CD8-positive, alpha-beta memory T cell (primary cell): ENCODE data around the gene RNU7-1. TPM values are rescaled to one million over a fixed set of nuclear protein-coding genes. Genes with fewer than 3 reads are reported as not detected.

ENCODE experiments used
- CTCF ChIA-PET: fragments of 350-600 bp; sonication (Branson Sonifier 250); formaldehyde crosslinking; loops from one replicate; lab custom pipeline; 2021; ENCODE audit warnings: antibody characterized with exemption; lab: Charles Lee
- POLR2A ChIA-PET: fragments of 350-600 bp; sonication (Branson Sonifier 250); formaldehyde crosslinking; loops from one replicate; lab custom pipeline; 2021; ENCODE audit warnings: antibody characterized with exemption; lab: Charles Lee
- DNase-seq, 5 donors: peaks; one replicate each; pipeline versions ENCODE4 v3.0.0 to v3.0.0-alpha.2; 2020 to 2022; ENCODE audit warnings: mixed read lengths in 1 of 5
- H3K27ac ChIP-seq: one replicate; pipeline ENCODE4 v1.7.0; 2013; ENCODE audit warnings: low read depth, mild to moderate bottlenecking, low read length, moderate library complexity
- H3K27me3 ChIP-seq: 2 replicates; pipeline ENCODE4 v1.7.0; 2013; ENCODE audit warnings: low read length, mild to moderate bottlenecking; ENCODE audit not compliant: insufficient read depth, poor library complexity, severe bottlenecking
- H3K36me3 ChIP-seq: 2 replicates; pipeline ENCODE4 v1.7.0; 2013; ENCODE audit warnings: mild to moderate bottlenecking, low read length, moderate library complexity; ENCODE audit not compliant: insufficient read depth
- H3K4me1 ChIP-seq: 2 replicates; pipeline ENCODE4 v1.7.0; 2013; ENCODE audit warnings: mild to moderate bottlenecking, low read length, moderate library complexity; ENCODE audit not compliant: insufficient read depth
- H3K4me3 ChIP-seq: 2 replicates; pipeline ENCODE4 v1.7.0; 2013; ENCODE audit warnings: mild to moderate bottlenecking, low read length
- H3K9me3 ChIP-seq: 2 replicates; pipeline ENCODE4 v1.7.0; 2013; ENCODE audit warnings: mild to moderate bottlenecking, low read length
- H3K27ac Mint-ChIP-seq, 8 donors: one replicate each; pipeline ENCODE4 v1.8.0; 2020 to 2021; ENCODE audit warnings: mixed read lengths in 8 of 8, mild to moderate bottlenecking in 6 of 8, inconsistent platforms in 3 of 8, moderate library complexity in 3 of 8
- H3K27me3 Mint-ChIP-seq, 2 donors: one replicate each; pipeline ENCODE4 v1.8.0; 2020 to 2021; ENCODE audit warnings: mixed read lengths in 2 of 2, mild to moderate bottlenecking in 1 of 2, moderate library complexity in 1 of 2
- H3K36me3 Mint-ChIP-seq, 3 donors: one replicate each; pipeline ENCODE4 v1.8.0; 2020 to 2021; ENCODE audit warnings: mixed read lengths in 3 of 3, inconsistent platforms in 1 of 3, mild to moderate bottlenecking in 1 of 3
- H3K4me1 Mint-ChIP-seq, 3 donors: one replicate each; pipeline ENCODE4 v1.8.0; 2020 to 2021; ENCODE audit warnings: mixed read lengths in 3 of 3, inconsistent platforms in 1 of 3, mild to moderate bottlenecking in 1 of 3
- H3K4me3 Mint-ChIP-seq, 7 donors: one replicate each; pipeline ENCODE4 v1.8.0; 2020 to 2021; ENCODE audit warnings: mixed read lengths in 7 of 7, mild to moderate bottlenecking in 6 of 7, moderate library complexity in 4 of 7, inconsistent platforms in 2 of 7
- H3K9me3 Mint-ChIP-seq, 5 donors: one replicate each; pipeline ENCODE4 v1.8.0; 2020 to 2022; ENCODE audit warnings: mixed read lengths in 5 of 5, mild to moderate bottlenecking in 3 of 5, moderate library complexity in 2 of 5, inconsistent platforms in 1 of 5
- polyA plus RNA-seq: library from polyadenylated mRNA; unstranded; fragments of 300-500 nt; fragmentation: Illumina TruSeq; gene quantifications from one replicate; pipeline ENCODE4 v1.2.3, GENCODE V29; 2021
- total RNA-seq, 2 experiments: library from RNA; stranded (reverse); gene quantifications; one replicate each; pipeline ENCODE4 v1.2.3, GENCODE V29; 2021

The RNU7-1 gene
- total and polyA plus RNA-seq, 3 experiments from 2014 or later = not detected

DNA sequence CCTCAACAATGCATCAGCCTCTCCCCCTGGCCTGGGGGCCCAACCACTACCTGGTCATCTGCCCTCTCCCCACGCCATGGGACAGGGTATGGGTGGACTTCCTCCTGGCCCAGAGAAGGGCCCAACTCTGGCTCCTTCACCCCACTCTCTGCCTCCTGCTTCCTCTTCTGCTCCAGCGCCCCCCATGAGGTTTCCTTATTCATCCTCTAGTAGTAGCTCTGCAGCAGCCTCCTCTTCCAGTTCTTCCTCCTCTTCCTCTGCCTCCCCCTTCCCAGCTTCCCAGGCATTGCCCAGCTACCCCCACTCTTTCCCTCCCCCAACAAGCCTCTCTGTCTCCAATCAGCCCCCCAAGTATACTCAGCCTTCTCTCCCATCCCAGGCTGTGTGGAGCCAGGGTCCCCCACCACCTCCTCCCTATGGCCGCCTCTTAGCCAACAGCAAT is 7.4 kb upstream of the RNU7-1 start:
- peaks cover 40% of the 10 kb centered on the region for H3K4me1 ChIP-seq
- H3K4me3 Mint-ChIP-seq = peak overlapping the region; percentile 82 to 91 (median 85)
- H3K9me3 Mint-ChIP-seq = no peaks in the 10 kb centered on the region
- H3K27me3 Mint-ChIP-seq = peaks cover 0 to 1% of the 10 kb centered on the region in 2 donors
- no peaks in the 10 kb centered on the region for H3K9me3 ChIP-seq
- DNase-seq = no peak
- no peak overlapping the region for H3K27ac ChIP-seq
- H3K27ac Mint-ChIP-seq = peak overlapping the region; percentile 88 to 98 (median 94)
- peaks cover 24 to 53% (median 43%) of the 10 kb centered on the region in 3 donors for H3K4me1 Mint-ChIP-seq
- no peak overlapping the region for H3K4me3 ChIP-seq
- peaks cover 0 to 42% (median 5%) of the 10 kb centered on the region in 3 donors for H3K36me3 Mint-ChIP-seq
- no peaks in the 10 kb centered on the region for H3K27me3 ChIP-seq
- CTCF ChIA-PET = interaction anchor here (0.7 to 22.6 kb wide), 8 partner anchors 9 to 169 kb away, joined by 3 to 815 read pairs (median 4); partner anchors contain the start of genes ATN1 and SPSB2
- H3K36me3 ChIP-seq = no peaks in the 10 kb centered on the region
- POLR2A ChIA-PET = interaction anchor here (0.7 to 2.2 kb wide), 4 partner anchors 9 to 69 kb away, joined by 3 to 14 read pairs (median 4); partner anchors contain the start of genes ENO2 and PTPN6

DNA sequence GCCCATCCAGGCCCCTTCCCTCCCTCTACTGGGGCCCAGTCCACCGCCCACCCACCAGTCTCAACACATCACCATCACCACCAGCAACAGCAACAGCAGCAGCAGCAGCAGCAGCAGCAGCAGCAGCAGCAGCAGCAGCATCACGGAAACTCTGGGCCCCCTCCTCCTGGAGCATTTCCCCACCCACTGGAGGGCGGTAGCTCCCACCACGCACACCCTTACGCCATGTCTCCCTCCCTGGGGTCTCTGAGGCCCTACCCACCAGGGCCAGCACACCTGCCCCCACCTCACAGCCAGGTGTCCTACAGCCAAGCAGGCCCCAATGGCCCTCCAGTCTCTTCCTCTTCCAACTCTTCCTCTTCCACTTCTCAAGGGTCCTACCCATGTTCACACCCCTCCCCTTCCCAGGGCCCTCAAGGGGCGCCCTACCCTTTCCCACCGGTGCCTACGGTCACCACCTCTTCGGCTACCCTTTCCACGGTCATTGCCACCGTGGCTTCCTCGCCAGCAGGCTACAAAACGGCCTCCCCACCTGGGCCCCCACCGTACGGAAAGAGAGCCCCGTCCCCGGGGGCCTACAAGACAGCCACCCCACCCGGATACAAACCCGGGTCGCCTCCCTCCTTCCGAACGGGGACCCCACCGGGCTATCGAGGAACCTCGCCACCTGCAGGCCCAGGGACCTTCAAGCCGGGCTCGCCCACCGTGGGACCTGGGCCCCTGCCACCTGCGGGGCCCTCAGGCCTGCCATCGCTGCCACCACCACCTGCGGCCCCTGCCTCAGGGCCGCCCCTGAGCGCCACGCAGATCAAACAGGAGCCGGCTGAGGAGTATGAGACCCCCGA is 6.8 kb upstream of the RNU7-1 start:
- H3K4me1 Mint-ChIP-seq = peaks cover 25 to 53% (median 43%) of the 10 kb centered on the region in 3 donors
- H3K27ac ChIP-seq = peak overlapping the region; percentile 87

GRCh38 chr12:6937481-6938352 is 5.9 kb upstream of the RNU7-1 start:
- ChIA-PET POLR2A (interaction anchor here (0.5 to 2.2 kb wide), 24 partner anchors 9 to 1102 kb away, joined by 3 to 22 read pairs (median 4); partner anchors contain the start of genes ENO2, PTPN6, SPSB2 and TPI1), CTCF (interaction anchor here (0.6 to 22.6 kb wide), 25 partner anchors 9 to 184 kb away, joined by 3 to 815 read pairs (median 6); partner anchors contain the start of genes ATN1, C1RL, CDCA3 and ENO2)
- H3K36me3 ChIP-seq = no peaks in the 10 kb centered on the region
- peaks cover 0 to 45% (median 4%) of the 10 kb centered on the region in 3 donors for H3K36me3 Mint-ChIP-seq
- H3K27me3 Mint-ChIP-seq = peaks cover 0 to 1% of the 10 kb centered on the region in 2 donors
- peak overlapping the region; percentile 92 to 98 (median 94) for H3K27ac Mint-ChIP-seq
- peak overlapping the region; percentile 87 for H3K27ac ChIP-seq
- peak overlapping the region; percentile 82 to 91 (median 85) for H3K4me3 Mint-ChIP-seq
- peak overlapping the region; percentile 86 for H3K4me3 ChIP-seq
- peak; percentile 90 to 96 (median 93) for DNase-seq
- H3K27me3 ChIP-seq = no peaks in the 10 kb centered on the region
- H3K4me1 ChIP-seq = peaks cover 34% of the 10 kb centered on the region
- H3K9me3 ChIP-seq = no peaks in the 10 kb centered on the region
- peaks cover 27 to 48% (median 34%) of the 10 kb centered on the region in 3 donors for H3K4me1 Mint-ChIP-seq
- no peaks in the 10 kb centered on the region for H3K9me3 Mint-ChIP-seq

More for the DNA sequence above, 6.8 kb upstream of the RNU7-1 start:
- H3K4me3 Mint-ChIP-seq = peak overlapping the region; percentile 82 to 91 (median 85)
- ChIA-PET CTCF (interaction anchor here (0.9 to 22.6 kb wide), 21 partner anchors 8 to 185 kb away, joined by 3 to 815 read pairs (median 5); partner anchors contain the start of genes ATN1, C1RL, CDCA3 and ENO2), POLR2A (interaction anchor here (0.6 to 2.2 kb wide), 16 partner anchors 8 to 171 kb away, joined by 3 to 22 read pairs (median 6); partner anchors contain the start of genes ENO2, PTPN6, SPSB2 and TPI1)
- Histone ChIP-seq H3K36me3 (no peaks in the 10 kb centered on the region), H3K4me1 (peaks cover 39% of the 10 kb centered on the region), H3K4me3 (peak overlapping the region; percentile 86), H3K9me3 (no peaks in the 10 kb centered on the region), H3K27me3 (no peaks in the 10 kb centered on the region)
- H3K27ac Mint-ChIP-seq = peak overlapping the region; percentile 88 to 98 (median 94)
- peaks cover 0 to 43% (median 5%) of the 10 kb centered on the region in 3 donors for H3K36me3 Mint-ChIP-seq
- H3K27me3 Mint-ChIP-seq = peaks cover 0 to 1% of the 10 kb centered on the region in 2 donors
- peak in 2 of 5 donors; percentile 66 to 77 for DNase-seq
- no peaks in the 10 kb centered on the region for H3K9me3 Mint-ChIP-seq

GRCh38 chr12:6938353-6939190 is 5.0 kb upstream of the RNU7-1 start:
- Mint-ChIP-seq H3K4me1 (peaks cover 29 to 52% (median 37%) of the 10 kb centered on the region in 3 donors), H3K36me3 (peaks cover 0 to 41% (median 2%) of the 10 kb centered on the region in 3 donors), H3K9me3 (no peaks in the 10 kb centered on the region), H3K4me3 (peak overlapping the region in 6 of 7 donors; percentile 74 to 91 (median 85)), H3K27me3 (peaks cover 0 to 3% of the 10 kb centered on the region in 2 donors), H3K27ac (peak overlapping the region; percentile 47 to 96 (median 92))
- Histone ChIP-seq H3K27me3 (no peaks in the 10 kb centered on the region), H3K27ac (peak overlapping the region; percentile 87), H3K4me3 (peak overlapping the region; percentile 86), H3K9me3 (no peaks in the 10 kb centered on the region), H3K36me3 (no peaks in the 10 kb centered on the region), H3K4me1 (peaks cover 32% of the 10 kb centered on the region)
- POLR2A ChIA-PET = interaction anchor here (0.6 to 2.2 kb wide), 19 partner anchors 10 to 249 kb away, joined by 3 to 22 read pairs (median 6); partner anchors contain the start of genes ENO2, PTPN6, SPSB2 and TPI1
- no peak for DNase-seq
- CTCF ChIA-PET = interaction anchor here (0.6 to 22.6 kb wide), 24 partner anchors 8 to 183 kb away, joined by 3 to 815 read pairs (median 8); partner anchors contain the start of genes ATN1, C1RL, CDCA3 and ENO2

DNA sequence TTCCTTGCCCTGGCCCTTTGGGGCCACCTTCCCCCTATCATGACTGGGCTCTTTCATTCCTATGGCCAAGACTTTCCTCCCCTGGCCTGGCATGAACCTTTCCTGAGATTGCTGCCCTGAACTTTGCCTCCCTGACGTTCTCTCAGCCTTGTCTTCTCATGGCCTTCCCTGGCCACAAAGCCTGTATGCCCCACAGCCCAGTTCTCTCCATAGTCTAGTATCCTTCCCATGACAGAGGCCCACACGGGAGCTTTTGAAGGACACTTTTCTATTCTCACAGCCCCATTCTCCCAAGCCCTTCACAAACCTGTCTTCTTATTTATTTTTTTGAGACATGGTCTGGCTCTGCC is 4.5 kb upstream of the RNU7-1 start:
- Mint-ChIP-seq H3K4me1 (peaks cover 31 to 50% (median 41%) of the 10 kb centered on the region in 3 donors), H3K9me3 (no peaks in the 10 kb centered on the region), H3K27ac (peak overlapping the region; percentile 12 to 92 (median 87)), H3K27me3 (peaks cover 0 to 6% of the 10 kb centered on the region in 2 donors), H3K36me3 (peaks cover 0 to 41% (median 2%) of the 10 kb centered on the region in 3 donors), H3K4me3 (peak overlapping the region in 5 of 7 donors; percentile 33 to 79 (median 74))
- no peaks in the 10 kb centered on the region for H3K9me3 ChIP-seq
- H3K4me1 ChIP-seq = peaks cover 29% of the 10 kb centered on the region
- H3K27ac ChIP-seq = no peak overlapping the region
- H3K36me3 ChIP-seq = no peaks in the 10 kb centered on the region
- CTCF ChIA-PET = interaction anchor here (1.2 to 22.6 kb wide), 9 partner anchors 11 to 70 kb away, joined by 3 to 815 read pairs (median 25); partner anchors contain the start of genes ATN1, ENO2, PTPN6 and SPSB2
- POLR2A ChIA-PET = interaction anchor here (1.9 kb wide), 1 partner anchor 20 kb away, joined by 5 read pairs; no protein-coding TSS in a partner anchor
- DNase-seq = no peak
- no peaks in the 10 kb centered on the region for H3K27me3 ChIP-seq
- H3K4me3 ChIP-seq = no peak overlapping the region

GRCh38 chr12:6941267-6941666 is 2.3 kb upstream of the RNU7-1 start:
- DNase-seq = no peak
- H3K36me3 ChIP-seq = no peaks in the 10 kb centered on the region
- H3K4me1 Mint-ChIP-seq = peaks cover 47 to 54% (median 54%) of the 10 kb centered on the region in 3 donors
- POLR2A ChIA-PET = interaction anchor here (1.0 to 1.7 kb wide), 2 partner anchors 24 to 28 kb away, joined by 3 to 4 read pairs; no protein-coding TSS in a partner anchor
- peaks cover 0 to 6% of the 10 kb centered on the region in 2 donors for H3K27me3 Mint-ChIP-seq
- H3K4me3 Mint-ChIP-seq = no peak overlapping the region
- H3K27me3 ChIP-seq = no peaks in the 10 kb centered on the region
- peaks cover 40% of the 10 kb centered on the region for H3K4me1 ChIP-seq
- no peak overlapping the region for H3K27ac ChIP-seq
- H3K27ac Mint-ChIP-seq = peak overlapping the region in 2 of 8 donors; percentile 62 to 68
- no peaks in the 10 kb centered on the region for H3K9me3 Mint-ChIP-seq
- no peaks in the 10 kb centered on the region for H3K9me3 ChIP-seq
- peaks cover 0 to 31% (median 0%) of the 10 kb centered on the region in 3 donors for H3K36me3 Mint-ChIP-seq
- no peak overlapping the region for H3K4me3 ChIP-seq
- CTCF ChIA-PET = interaction anchor here (0.8 to 22.6 kb wide), 8 partner anchors 9 to 167 kb away, joined by 3 to 815 read pairs (median 18); partner anchors contain the start of genes ATN1, ENO2, LPCAT3 and PTPN6
